GM18519 (cell line): ENCODE measurements around the gene C10orf67.
"Not testable (repeated sequence)": the region's sequence is repeated elsewhere in the genome, so short reads cannot be mapped to it uniquely, and the experiment has no call there.

Experiments used
- ATAC-seq: cut with Tn5 transposase; IDR thresholded peaks from one replicate; pipeline ENCODE4 v1.9.1; 2021; ENCODE audit warnings: mild to moderate bottlenecking, moderate library complexity; ENCODE audit not compliant: unreplicated experiment, low FRiP score

The C10orf67 gene

GRCh38 chr10:23344241-23344841 lies at the start of gene C10orf67:
TSS of gene C10orf67 (minus strand) at chr10:23344797. CDS start at chr10:23344774, 23 bp downstream.
- ATAC-seq, result no peak

GRCh38 chr10:23391821-23392220 lies 47.2 kb upstream of the C10orf67 start:
- no peak for ATAC-seq

GRCh38 chr10:23390809-23391208 lies 46.2 kb upstream of the C10orf67 start:
- no peak for ATAC-seq

- not testable (repeated sequence) for ATAC-seq
Observed at GRCh38 chr10:23390408-23390807, 45.8 kb upstream of the C10orf67 start.

GRCh38 chr10:23387516-23387915 lies 42.9 kb upstream of the C10orf67 start:
- not testable (repeated sequence) for ATAC-seq

- ATAC-seq, result no peak
Observed at GRCh38 chr10:23386052-23386451, 41.5 kb upstream of the C10orf67 start.

- ATAC-seq, result no peak
Observed at GRCh38 chr10:23384364-23384763, 39.8 kb upstream of the C10orf67 start.

- no peak for ATAC-seq
Observed at GRCh38 chr10:23383637-23384036, 39.0 kb upstream of the C10orf67 start.

GRCh38 chr10:23381298-23382040 lies 36.9 kb upstream of the C10orf67 start:
- no peak for ATAC-seq

GRCh38 chr10:23379686-23380085 lies 35.1 kb upstream of the C10orf67 start:
- ATAC-seq, result no peak

- ATAC-seq, result no peak
Observed at GRCh38 chr10:23376229-23376655, 31.6 kb upstream of the C10orf67 start.

- no peak for ATAC-seq
Observed at GRCh38 chr10:23375366-23375765, 30.8 kb upstream of the C10orf67 start.

GRCh38 chr10:23373156-23373555 lies 28.6 kb upstream of the C10orf67 start:
- ATAC-seq, result no peak

GRCh38 chr10:23371073-23371472 lies 26.5 kb upstream of the C10orf67 start:
- ATAC-seq, result no peak

- no peak for ATAC-seq
Observed at GRCh38 chr10:23370106-23370505, 25.5 kb upstream of the C10orf67 start.

- ATAC-seq, result peak; percentile 71
Observed at GRCh38 chr10:23368816-23369640, 24.4 kb upstream of the C10orf67 start.

GRCh38 chr10:23367896-23368595 lies 23.4 kb upstream of the C10orf67 start:
- no peak for ATAC-seq

GRCh38 chr10:23365417-23366030 lies 20.9 kb upstream of the C10orf67 start:
- ATAC-seq, result peak; percentile 57

GRCh38 chr10:23364378-23364777 lies 19.8 kb upstream of the C10orf67 start:
- ATAC-seq, result no peak

- no peak for ATAC-seq
Observed at GRCh38 chr10:23363793-23364135, 19.2 kb upstream of the C10orf67 start.
